HG02943 (cell line): ENCODE results near the gene SCUBE1.

Source experiments
- ATAC-seq: cut with Tn5 transposase; IDR thresholded peaks from one replicate; pipeline ENCODE4 v1.9.1; 2021; ENCODE audit warnings: mild to moderate bottlenecking, low read depth, moderate library complexity; ENCODE audit not compliant: unreplicated experiment

SCUBE1 gene

GRCh38 chr22:43186272-43187170 lies 156.7 kb downstream of the SCUBE1 start, which contains the start of gene TTLL12:
TSS of gene TTLL12 (minus strand) at chr22:43187134. CDS start at chr22:43187069, 65 bp downstream.
- ATAC-seq = no peak

- no peak for ATAC-seq
Observed at GRCh38 chr22:43185860-43186261, 157.3 kb downstream of the SCUBE1 start.

DNA sequence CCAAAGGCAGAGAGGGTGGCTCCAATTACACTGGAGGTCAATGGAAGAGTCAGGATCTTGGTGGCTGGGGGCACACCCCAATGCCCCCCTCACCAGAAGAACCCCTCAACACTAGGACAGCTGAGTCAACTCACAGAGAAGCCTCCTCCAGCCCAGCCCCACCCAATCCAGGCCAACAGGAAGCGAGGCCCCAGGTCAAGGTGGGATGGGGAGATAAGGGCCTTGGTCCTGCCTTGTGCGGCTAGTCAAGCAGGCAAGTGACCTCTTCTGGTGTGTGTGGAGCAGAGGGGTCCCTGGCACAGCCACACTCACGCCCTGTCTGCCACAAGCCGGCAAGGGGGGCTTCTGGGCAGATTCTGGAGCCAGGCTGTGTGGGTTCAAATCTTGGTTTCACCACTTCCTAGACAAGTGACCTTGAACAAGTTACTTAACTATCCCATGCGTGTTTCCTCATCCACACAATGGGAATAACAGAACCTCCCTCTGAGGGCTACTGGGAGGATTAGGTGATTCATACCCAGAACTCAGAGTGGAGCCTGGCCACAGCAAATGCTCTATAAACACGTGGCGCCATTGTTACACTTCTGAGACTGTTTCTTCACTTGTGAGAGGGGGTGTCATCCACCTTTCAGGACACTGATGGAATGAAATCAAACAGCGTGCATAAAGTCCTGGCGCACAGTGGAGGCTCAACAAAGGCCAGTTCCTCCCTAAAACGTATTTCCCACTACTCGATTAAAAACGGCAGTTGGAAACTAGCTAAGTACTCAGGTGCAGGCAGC lies 159.5 kb downstream of the SCUBE1 start:
- ATAC-seq = no peak

GRCh38 chr22:43182726-43183125 lies 160.4 kb downstream of the SCUBE1 start:
- no peak for ATAC-seq

DNA sequence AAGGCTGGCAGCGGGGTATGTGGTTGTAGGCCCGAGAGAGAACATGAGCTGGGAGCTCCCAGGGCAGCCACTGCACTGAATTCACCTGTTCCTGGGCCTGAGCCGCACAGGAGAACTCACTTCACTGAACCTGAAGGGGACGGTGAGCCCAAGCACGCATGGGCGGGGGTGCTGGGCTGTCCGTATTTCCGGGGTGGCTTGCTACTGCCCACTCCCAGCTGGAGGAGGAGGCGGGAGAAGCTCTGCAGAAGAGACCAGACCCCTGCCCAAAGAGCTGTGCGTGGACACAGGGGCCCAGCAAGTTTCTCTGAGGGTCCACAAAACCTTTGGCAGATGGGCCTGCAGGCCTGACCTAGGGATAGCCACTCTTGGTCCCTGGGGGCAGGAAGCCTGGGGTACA lies 161.1 kb downstream of the SCUBE1 start:
- ATAC-seq = no peak

DNA sequence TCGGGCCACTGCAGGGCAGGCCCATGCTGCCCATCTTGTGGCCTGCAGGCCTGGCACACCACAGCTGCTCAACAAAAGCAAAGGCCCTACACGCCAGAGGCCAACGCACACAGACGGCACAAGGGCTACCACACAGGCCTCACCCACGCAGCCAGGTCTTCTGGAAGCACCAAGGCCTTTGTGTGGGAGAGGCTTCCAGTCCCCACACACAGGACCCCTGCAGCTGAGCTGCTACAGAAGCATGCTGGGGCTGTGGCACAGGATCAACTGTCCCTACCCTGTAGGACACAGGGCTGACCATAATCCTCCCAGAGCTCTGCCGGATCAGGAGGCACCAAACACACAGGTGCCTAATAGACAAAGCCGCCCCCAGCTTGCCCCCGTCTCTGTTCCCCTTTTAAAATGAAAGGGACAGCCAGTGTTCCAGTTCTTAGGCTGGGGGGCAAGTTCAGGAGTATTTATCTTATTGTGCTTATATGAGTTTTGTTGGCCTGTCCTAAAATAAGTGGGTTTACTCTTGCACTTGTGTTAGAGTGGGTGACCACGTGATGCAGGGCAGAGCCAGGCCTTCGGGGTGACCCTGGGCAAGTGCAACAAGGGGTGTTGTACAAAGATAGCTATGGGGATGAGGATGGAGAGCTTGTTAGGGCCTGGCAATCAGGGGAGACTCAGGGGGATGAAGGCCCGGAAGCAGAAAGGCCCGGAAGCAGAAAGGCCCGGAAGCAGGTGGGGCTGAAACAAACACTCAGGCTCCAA lies 161.7 kb downstream of the SCUBE1 start:
- no peak for ATAC-seq

DNA sequence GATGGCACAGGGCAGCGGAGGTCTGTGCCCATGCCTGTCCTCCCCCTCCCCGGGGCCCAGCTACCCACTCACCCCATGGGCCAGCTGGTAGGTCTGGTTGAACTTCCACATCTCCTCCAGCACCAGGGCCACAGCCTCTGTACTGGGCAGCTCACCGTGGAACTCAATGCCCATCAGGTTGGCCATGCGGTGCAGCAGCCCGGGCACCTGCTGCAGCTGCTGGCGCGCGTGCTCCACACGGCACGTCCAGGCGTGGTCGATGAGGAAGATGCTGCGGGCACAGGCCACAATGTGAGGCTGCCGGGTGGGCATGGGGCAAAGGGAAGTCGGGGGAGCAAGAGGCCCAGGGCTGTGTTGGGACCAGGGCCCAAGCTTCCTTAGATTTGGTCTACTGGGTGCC lies 162.5 kb downstream of the SCUBE1 start:
- ATAC-seq = no peak

DNA sequence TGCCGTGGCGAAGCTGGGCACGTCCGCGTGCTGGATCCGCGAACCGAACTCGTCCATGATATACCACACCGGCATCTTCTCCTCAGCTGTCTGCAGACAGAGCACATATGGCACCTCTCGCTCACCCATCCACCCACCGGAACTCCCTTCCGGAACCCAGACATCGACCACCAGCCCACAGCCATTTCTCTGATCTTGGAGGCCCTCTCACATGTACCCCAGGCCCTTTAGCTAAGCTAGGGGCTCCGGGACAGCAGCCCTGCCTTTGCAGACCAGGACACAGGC lies 163.3 kb downstream of the SCUBE1 start:
- ATAC-seq = no peak

DNA sequence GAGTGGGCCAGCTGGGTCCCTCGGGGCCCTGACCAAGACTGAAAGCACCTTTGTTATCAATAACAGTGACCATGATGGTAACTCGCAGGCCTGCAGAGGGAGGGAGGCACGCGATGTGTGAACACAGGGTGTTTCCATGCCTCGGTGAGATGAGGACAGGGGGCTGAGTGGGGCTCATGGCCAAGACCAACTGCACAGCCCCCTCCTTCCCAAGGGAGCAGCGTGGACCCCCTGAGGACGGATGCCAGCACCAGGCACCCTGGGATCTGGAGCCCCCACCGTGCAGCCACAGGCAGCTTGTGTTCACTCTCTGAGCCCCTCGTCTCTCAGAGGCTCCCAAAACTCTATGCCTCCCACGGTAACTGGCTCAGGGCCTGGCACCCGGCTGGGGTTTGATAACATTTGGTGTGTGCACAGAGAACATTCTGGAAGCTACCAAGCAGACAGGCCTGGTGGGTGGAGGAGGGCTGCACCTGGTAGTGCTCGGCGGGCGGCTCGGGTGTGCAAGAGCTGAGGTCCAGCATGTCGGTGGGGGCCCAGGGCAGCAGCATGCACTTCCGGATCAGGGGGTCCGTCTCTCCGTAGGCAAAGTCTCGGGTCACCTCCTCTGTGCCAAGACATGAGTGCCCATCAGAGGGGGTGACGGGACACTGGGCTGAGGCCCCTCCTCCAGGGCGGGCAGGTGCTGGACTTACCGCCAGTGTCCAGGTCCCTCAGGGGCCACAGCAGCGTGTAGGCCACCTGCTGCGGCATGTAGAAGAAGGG lies 163.8 kb downstream of the SCUBE1 start:
- no peak for ATAC-seq

DNA sequence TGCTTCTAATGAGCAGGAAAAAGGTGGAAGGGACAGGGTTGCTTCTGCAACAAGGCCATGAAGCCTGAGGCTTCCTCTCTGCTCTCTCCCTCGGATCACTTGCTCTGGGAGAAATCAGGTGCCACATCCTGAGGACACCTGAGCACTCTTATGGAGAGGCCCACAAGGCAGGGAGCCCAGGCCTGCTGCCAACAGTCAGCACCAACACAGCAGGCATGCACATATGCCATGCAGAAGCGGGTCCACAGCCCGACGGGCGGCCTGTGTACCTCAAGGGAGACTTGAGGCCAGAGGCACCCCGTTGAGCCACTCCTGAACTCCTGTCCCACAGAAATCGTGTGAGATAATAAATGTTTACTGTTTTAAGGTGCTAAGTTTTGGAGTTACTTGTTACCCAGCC lies 165.7 kb downstream of the SCUBE1 start:
- ATAC-seq = no peak

GRCh38 chr22:43176090-43176489 lies 167.1 kb downstream of the SCUBE1 start:
- no peak for ATAC-seq

DNA sequence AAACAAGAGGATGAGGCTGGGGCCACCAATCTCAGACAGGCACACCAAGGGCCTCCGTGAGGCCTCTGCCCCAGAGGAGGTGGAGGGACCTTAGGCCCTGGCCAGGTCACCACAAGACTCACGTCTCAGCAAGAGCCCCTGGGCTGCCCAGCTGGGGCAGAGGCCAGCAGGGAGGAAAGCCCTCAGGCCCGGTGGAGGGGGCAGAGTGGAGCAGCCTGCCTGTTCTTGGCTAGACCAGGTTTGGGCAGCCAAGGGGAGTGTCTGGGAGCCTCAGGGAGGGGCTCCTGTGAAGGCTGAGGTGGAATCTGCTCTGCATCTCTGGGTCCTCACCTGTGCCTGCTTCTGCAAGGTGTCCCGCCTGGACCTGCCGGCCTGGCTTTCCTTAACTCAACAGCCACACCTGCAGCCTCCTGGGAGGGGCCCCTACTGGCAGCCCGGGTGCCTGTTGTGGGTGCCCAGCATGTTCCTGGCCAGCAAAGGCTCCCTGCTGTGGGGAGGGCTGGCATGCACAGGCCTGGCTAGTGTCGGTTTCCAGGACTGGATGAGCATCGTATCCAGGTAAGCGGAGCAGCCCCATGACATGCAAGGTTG lies 168.1 kb downstream of the SCUBE1 start:
- no peak for ATAC-seq

DNA sequence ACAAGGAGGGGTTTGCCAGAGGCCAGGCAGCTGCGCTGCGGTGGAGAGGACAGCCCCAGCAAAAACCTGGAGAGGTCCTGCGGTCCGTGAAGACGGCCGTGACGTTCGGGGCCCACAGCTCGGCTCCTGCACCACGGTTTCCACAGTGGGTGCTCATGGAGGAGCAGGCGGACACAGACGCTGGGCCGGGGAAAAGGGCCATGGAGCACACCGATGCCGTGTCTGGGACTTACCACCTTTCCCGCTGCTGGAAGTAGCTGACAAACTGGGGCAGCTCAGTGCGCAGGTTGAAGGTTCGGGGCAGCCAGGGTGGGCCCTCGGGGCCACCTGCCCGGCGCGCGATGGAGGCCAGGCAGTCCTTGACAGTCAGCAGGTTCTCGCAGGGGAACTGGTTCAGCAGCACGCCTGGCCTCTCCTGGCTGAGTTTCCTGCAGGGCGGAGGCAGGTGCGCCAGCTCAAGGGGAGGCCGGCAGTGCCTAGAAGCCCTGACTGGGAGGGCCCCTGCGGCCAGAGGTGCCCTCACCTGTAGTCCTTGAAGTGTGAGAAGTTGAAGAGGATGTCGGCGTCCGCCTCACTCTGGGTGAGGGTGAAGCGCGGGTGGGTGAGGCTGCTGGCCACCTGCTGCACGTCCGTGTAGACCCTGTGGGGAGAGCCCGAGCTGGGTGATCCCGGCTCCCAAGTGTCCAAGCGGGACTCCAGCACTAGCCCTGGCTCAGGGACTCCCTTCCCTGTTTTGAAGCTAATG lies 169.0 kb downstream of the SCUBE1 start:
- ATAC-seq = no peak

- no peak for ATAC-seq
Observed at GRCh38 chr22:43173566-43173965, 169.6 kb downstream of the SCUBE1 start.

DNA sequence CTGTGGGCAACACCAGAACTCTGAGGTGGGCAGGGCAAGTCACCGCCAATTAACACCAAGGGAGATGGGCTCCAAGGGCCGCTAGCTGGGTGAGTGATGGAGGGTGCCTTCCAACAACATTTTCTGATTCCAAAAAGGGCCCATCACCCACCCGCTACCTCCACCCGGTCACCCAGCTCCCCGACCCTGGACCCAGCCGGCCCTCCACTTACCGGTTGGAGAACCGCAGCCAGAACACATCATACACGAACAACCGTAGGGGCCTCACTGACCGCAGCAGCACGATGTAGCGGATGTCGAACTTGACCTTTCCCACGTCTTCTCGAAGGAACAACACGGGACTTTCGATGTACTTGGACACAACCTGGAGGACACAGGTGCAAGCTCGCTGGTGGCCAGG lies 171.0 kb downstream of the SCUBE1 start:
- no peak for ATAC-seq

- ATAC-seq = no peak
Observed at GRCh38 chr22:43171607-43172006, 171.6 kb downstream of the SCUBE1 start.

DNA sequence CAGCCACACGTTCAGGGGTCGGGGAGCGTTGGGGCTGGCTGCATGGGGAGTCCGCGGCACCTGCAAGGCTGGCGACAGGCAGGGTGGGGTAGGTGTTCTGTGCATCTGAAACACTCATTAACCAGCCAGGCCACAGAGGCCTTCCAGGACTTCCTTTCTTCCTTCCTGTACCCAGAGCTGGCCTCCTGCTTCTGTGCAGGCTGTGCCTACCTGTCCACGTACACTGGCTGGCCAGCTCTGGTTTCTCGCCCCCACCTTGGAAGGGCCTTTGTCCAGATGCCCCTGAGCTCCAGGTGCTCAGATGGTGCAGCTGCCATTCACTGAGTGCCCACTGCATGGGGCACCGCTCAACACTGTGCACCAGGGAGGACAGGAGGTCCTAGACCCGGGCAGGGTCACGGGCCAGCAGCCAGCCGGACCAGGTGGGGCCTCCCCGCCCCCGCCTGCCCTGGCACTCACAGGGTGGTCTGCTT lies 172.1 kb downstream of the SCUBE1 start:
- no peak for ATAC-seq

GRCh38 chr22:43170131-43170480 lies 173.1 kb downstream of the SCUBE1 start:
- ATAC-seq = no peak
